RWPE1 (cell line): Measurements from ENCODE around the gene CERS6.

Experiments used
- CTCF ChIA-PET: fragments of 350-600 bp; sonication (Branson Sonifier 250); formaldehyde crosslinking; extraction: SDS; loops from one replicate; lab custom pipeline; 2021; lab: Yijun Ruan, JAX
- POLR2A ChIA-PET: fragments of 400-600 bp; formaldehyde crosslinking; extraction: SDS; loops from one replicate; lab custom pipeline; 2020; ENCODE audit warnings: antibody characterized with exemption; ENCODE audit not compliant: low non-redundant PET; lab: Yijun Ruan, JAX
- DNase-seq: peaks from one replicate; pipeline ENCODE4 v3.0.0; 2012; ENCODE audit warnings: low spot score
- H3K27ac ChIP-seq: fragments of 450-650 bp; 2 replicates; pipeline ENCODE4 v1.5.1; 2017
- CTCF ChIP-seq: fragments of 450-650 bp; conservative IDR thresholded peaks from 2 replicates; pipeline ENCODE4 v1.5.1; 2017; ENCODE audit warnings: low read depth, mild to moderate bottlenecking

The CERS6 gene

GRCh38 chr2:168515502-168515901, 59.4 kb downstream of the CERS6 start:
- DNase-seq, result peak; percentile 62
- no peak overlapping the region for H3K27ac ChIP-seq
- no peak for TF ChIP-seq CTCF
- POLR2A ChIA-PET, result no interaction called here
- CTCF ChIA-PET, result no interaction called here

GRCh38 chr2:168517816-168518215, 61.7 kb downstream of the CERS6 start:
- no peak overlapping the region for H3K27ac ChIP-seq
- ChIA-PET POLR2A (no interaction called here), CTCF (no interaction called here)
- TF ChIP-seq CTCF, result no peak
- DNase-seq, result no peak

GRCh38 chr2:168518555-168519066, 62.5 kb downstream of the CERS6 start:
- no peak for TF ChIP-seq CTCF
- POLR2A ChIA-PET, result no interaction called here
- DNase-seq, result peak; percentile 45
- H3K27ac ChIP-seq, result peak overlapping the region; percentile 64
- CTCF ChIA-PET, result no interaction called here

- POLR2A ChIA-PET, result no interaction called here
- H3K27ac ChIP-seq, result no peak overlapping the region
- no peak for DNase-seq
- CTCF ChIA-PET, result no interaction called here
- no peak for TF ChIP-seq CTCF
Measured at GRCh38 chr2:168519534-168520308, 63.6 kb downstream of the CERS6 start.

GRCh38 chr2:168521053-168521741, 65.1 kb downstream of the CERS6 start:
- no peak for DNase-seq
- ChIA-PET POLR2A (no interaction called here), CTCF (no interaction called here)
- no peak for TF ChIP-seq CTCF
- H3K27ac ChIP-seq, result peak overlapping the region; percentile 31; the same call in 1 of the 2 replicates

GRCh38 chr2:168522446-168522845, 66.4 kb downstream of the CERS6 start:
- H3K27ac ChIP-seq, result no peak overlapping the region
- ChIA-PET CTCF (no interaction called here), POLR2A (no interaction called here)
- TF ChIP-seq CTCF, result no peak
- DNase-seq, result no peak
